K562 (cell line): ENCODE data around the gene KLHL24. TPM values are rescaled to one million over a fixed set of nuclear protein-coding genes. Genes with fewer than 3 reads are reported as not detected.
A peak's percentile ranks its signal among the peaks of the same experiment; 100 is the strongest.

Source experiments
- ARID2 ChIP-seq: fragments of 450-650 bp; IDR thresholded peaks from 2 replicates; pipeline ENCODE4 v1.6.1; 2017; ENCODE audit warnings: antibody characterized with exemption, mild to moderate bottlenecking
- CEBPG ChIP-seq, 3 experiments: fragments of 200-800 bp in 1 of 3; sonication (Bioruptor generic) in 1 of 3; sonication (generic) in 1 of 3; formaldehyde crosslinking in 1 of 3; IDR thresholded peaks in 2 of 3; conservative IDR thresholded peaks in 1 of 3; 2 replicates each; pipeline versions ENCODE4 v1.6.1 to v1.8.0; 2016 to 2022; ENCODE audit warnings: missing compliant biosample characterization in 2 of 3, missing genetic modification characterization in 2 of 3, mild to moderate bottlenecking in 1 of 3, missing genetic modification reagents in 1 of 3
- FOS ChIP-seq: IDR thresholded peaks from 3 replicates; pipeline ENCODE4 v1.6.1; 2011; ENCODE audit not compliant: insufficient read length; ENCODE audit errors: extremely low read depth
- FOXM1 ChIP-seq, 2 experiments: fragments of 450-650 bp in 1 of 2; sonication (generic) in 1 of 2; formaldehyde crosslinking in 1 of 2; IDR thresholded peaks; 2 replicates each; pipeline versions ENCODE4 v1.6.1 to v1.9.0; 2017 to 2022; ENCODE audit warnings: low read depth in 2 of 2, mild to moderate bottlenecking in 2 of 2, missing genetic modification reagents in 1 of 2, moderate library complexity in 1 of 2
- GTF2F1 ChIP-seq: IDR thresholded peaks from 2 replicates; pipeline ENCODE4 v1.6.1; 2011; ENCODE audit warnings: low read depth, low read length, improper control_type of control experiment
- MITF ChIP-seq: IDR thresholded peaks from 2 replicates; pipeline ENCODE4 v1.6.1; 2014; ENCODE audit warnings: antibody characterized with exemption
- PHF20 ChIP-seq: fragments of 450-650 bp; IDR thresholded peaks from 2 replicates; pipeline ENCODE4 v1.6.1; 2018; ENCODE audit not compliant: partially characterized antibody
- PTRF ChIP-seq: fragments of 450-650 bp; IDR thresholded peaks from 2 replicates; pipeline ENCODE4 v1.6.1; 2016; ENCODE audit warnings: mild to moderate bottlenecking, missing genetic modification characterization, missing compliant biosample characterization
- TBP ChIP-seq: optimal IDR thresholded peaks from 2 replicates; pipeline ENCODE3; 2011; ENCODE audit warnings: low read depth, low read length, improper control_type of control experiment
- TCF3 ChIP-seq: sonication (generic); formaldehyde crosslinking; IDR thresholded peaks from 2 replicates; pipeline ENCODE4 v1.4.0; 2020; ENCODE audit warnings: mild to moderate bottlenecking, missing genetic modification reagents
- ZBED1 ChIP-seq: IDR thresholded peaks from 2 replicates; pipeline ENCODE4 v1.6.1; 2014
- polyA plus RNA-seq, 8 experiments: library from polyadenylated mRNA; depleted of rRNA in 4 of 8; stranded (reverse) in 5 of 8; unstranded in 3 of 8; fragments of >200 nt; fragmentation: Nextera tagmentation in 2 of 8; fragmentation: Illumina TruSeq in 1 of 8; extraction: Ambion mirVana in 2 of 8; extraction: Trizol in 1 of 8; gene quantifications; 2 replicates each; pipeline versions ENCODE4 v1.2.1 to v1.2.3, GENCODE V29; 2011 to 2014; ENCODE audit warnings: inconsistent platforms in 1 of 8, missing spikeins in 1 of 8
- total RNA-seq, 7 experiments: library from RNA; depleted of rRNA in 6 of 7; stranded (reverse); fragments of >200 nt in 6 of 7; fragmentation: Illumina TruSeq in 2 of 7; extraction: Trizol in 2 of 7; gene quantifications; 2 replicates each; pipeline versions ENCODE4 v1.2.1 to v1.2.3, GENCODE V29; 2011 to 2021; ENCODE audit warnings: low replicate concordance in 1 of 7
- TF ChIP-seq, protein P1 (sequence below): fragments of 250-450 bp; sonication (Bioruptor Pico); IDR thresholded peaks from 2 replicates; pipeline ENCODE4 v1.9.0; 2021; ENCODE audit warnings: mild to moderate bottlenecking
- TF ChIP-seq, protein P2 (sequence below), 2 experiments: fragments of 150-350 bp in 1 of 2; IDR thresholded peaks; 2 replicates each; pipeline ENCODE4 v1.6.1; 2012 to 2016; ENCODE audit warnings: low read depth in 2 of 2, low read length in 2 of 2, mild to moderate bottlenecking in 1 of 2, moderate library complexity in 1 of 2

Gene KLHL24
- total and polyA plus RNA-seq, 9 of the 15 experiments (the other 6 are each of a cell fraction or from before 2014, with no cell fraction given), result 3.3 to 21.2 (median 14.2) TPM

DNA sequence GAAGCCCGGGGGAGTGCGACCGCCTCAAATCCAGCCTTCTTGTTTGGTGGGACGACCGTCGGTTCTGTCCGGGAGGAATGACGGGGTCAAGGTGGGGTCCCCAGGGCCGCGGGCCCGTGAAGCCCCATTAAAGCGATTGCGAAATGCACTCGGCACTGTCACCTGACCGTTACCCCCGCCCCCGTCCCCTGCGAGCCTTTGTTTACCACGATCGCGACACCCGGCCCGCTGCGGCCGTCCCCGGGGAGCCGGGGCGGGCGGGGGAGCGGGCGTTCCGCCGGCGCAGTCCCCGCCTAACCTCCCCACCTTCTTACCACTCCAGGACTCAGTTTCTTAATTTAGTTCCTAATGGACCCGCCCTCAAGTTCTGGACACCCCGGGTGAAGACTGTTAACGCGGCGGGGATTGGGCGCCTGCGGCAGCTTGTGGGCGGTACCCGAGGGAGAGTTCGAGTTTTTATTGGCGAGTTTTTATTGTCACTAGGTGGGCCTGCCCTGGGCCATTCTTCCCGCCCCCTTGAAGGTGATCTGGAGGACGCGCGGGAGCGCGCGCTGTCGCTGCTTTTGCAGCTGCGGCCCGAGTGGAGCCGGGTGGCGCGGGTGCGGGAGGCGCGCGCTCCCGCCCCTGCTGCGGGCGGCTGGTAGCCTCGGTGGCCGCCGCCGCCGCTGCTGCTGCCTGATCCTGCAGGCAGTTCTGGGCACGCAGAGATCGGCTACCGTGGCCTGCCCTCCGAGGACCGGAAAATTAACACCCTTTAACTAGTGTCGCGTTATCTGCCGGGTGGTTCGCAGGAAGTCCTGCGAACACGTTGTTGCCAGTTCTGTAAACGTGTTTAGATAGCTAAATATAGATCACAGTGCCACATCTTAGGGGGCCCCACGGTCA is 1.0 kb downstream of the KLHL24 start (continued):
- no peak for TF ChIP-seq PTRF (tag)
- no peak for TF ChIP-seq GTF2F1
- no peak for TF ChIP-seq FOXM1 (IDR thresholded peaks at IDR 0.05; ENCODE audit: low read depth)
- no peak for TF ChIP-seq FOXM1 (CRISPR knock-in tag; IDR thresholded peaks at IDR 0.05; ENCODE audit: low read depth)
- no peak for TF ChIP-seq ARID2
- TF ChIP-seq, protein P1, sequence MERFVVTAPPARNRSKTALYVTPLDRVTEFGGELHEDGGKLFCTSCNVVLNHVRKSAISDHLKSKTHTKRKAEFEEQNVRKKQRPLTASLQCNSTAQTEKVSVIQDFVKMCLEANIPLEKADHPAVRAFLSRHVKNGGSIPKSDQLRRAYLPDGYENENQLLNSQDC (CRISPR knock-in tag), result 0 out of 2 replicates have a peak, but pooled peaks have one; percentile 4
- peak; percentile 68 for TF ChIP-seq TBP
- peak; percentile 94 for TF ChIP-seq CEBPG (CRISPR knock-in tag; IDR thresholded peaks at IDR 0.05)
- TF ChIP-seq CEBPG (tag; conservative IDR thresholded peaks at IDR 0.05 in 1 of 2, IDR thresholded peaks at IDR 0.05 in 1 of 2), result peak; percentile 95 to 99
- peak; percentile 19 for TF ChIP-seq FOS
- peak; percentile 24; the same call in 1 of the 2 replicates for TF ChIP-seq TCF3
- TF ChIP-seq PHF20, result no peak
- TF ChIP-seq ZBED1, result peak; percentile 36; the same call in 1 of the 2 replicates
- TF ChIP-seq MITF, result 0 out of 2 replicates have a peak, but pooled peaks have one; percentile 33
- TF ChIP-seq, protein P2, sequence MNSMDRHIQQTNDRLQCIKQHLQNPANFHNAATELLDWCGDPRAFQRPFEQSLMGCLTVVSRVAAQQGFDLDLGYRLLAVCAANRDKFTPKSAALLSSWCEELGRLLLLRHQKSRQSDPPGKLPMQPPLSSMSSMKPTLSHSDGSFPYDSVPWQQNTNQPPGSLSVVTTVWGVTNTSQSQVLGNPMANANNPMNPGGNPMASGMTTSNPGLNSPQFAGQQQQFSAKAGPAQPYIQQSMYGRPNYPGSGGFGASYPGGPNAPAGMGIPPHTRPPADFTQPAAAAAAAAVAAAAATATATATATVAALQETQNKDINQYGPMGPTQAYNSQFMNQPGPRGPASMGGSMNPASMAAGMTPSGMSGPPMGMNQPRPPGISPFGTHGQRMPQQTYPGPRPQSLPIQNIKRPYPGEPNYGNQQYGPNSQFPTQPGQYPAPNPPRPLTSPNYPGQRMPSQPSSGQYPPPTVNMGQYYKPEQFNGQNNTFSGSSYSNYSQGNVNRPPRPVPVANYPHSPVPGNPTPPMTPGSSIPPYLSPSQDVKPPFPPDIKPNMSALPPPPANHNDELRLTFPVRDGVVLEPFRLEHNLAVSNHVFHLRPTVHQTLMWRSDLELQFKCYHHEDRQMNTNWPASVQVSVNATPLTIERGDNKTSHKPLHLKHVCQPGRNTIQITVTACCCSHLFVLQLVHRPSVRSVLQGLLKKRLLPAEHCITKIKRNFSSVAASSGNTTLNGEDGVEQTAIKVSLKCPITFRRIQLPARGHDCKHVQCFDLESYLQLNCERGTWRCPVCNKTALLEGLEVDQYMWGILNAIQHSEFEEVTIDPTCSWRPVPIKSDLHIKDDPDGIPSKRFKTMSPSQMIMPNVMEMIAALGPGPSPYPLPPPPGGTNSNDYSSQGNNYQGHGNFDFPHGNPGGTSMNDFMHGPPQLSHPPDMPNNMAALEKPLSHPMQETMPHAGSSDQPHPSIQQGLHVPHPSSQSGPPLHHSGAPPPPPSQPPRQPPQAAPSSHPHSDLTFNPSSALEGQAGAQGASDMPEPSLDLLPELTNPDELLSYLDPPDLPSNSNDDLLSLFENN (IDR thresholded peaks at IDR 0.05; ENCODE audit: low read depth in 2 of 2, low read length in 2 of 2), result peak in 1 of 2 experiments; percentile 7; a peak in 1 of 4 replicates
